SKM-1 treated with dmso at 0.1 percent for 144 hours (cell line): ENCODE measurements around the gene PHLPP1.
"Not testable (repeated sequence)": the region's sequence is repeated elsewhere in the genome, so short reads cannot be mapped to it uniquely, and the experiment has no call there.

ENCODE experiments used
- DNase-seq: peaks from one replicate; lab custom pipeline; 2025; ENCODE audit not compliant: unreplicated experiment; lab: John Stamatoyannopoulos, UW

PHLPP1 gene

GRCh38 chr18:62807396-62807795 is 92.1 kb downstream of the PHLPP1 start:
- DNase-seq = no peak

- DNase-seq = peak; percentile 59
Measured at GRCh38 chr18:62808123-62808522, 92.8 kb downstream of the PHLPP1 start.

- DNase-seq = not testable (repeated sequence)
Measured at GRCh38 chr18:62809445-62809844, 94.1 kb downstream of the PHLPP1 start.

GRCh38 chr18:62809900-62810299 is 94.6 kb downstream of the PHLPP1 start:
- DNase-seq = no peak

- DNase-seq = no peak
Measured at GRCh38 chr18:62810682-62811081, 95.3 kb downstream of the PHLPP1 start.

GRCh38 chr18:62811674-62812073 is 96.3 kb downstream of the PHLPP1 start:
- DNase-seq = no peak

- DNase-seq = no peak
Measured at GRCh38 chr18:62812242-62812641, 96.9 kb downstream of the PHLPP1 start.

- DNase-seq = no peak
Measured at GRCh38 chr18:62812876-62813275, 97.5 kb downstream of the PHLPP1 start.

- DNase-seq = no peak
Measured at GRCh38 chr18:62814132-62814759, 98.9 kb downstream of the PHLPP1 start.

- DNase-seq = no peak
Measured at GRCh38 chr18:62825382-62825781, 110.0 kb downstream of the PHLPP1 start.

- no peak for DNase-seq
Measured at GRCh38 chr18:62827397-62827796, 112.1 kb downstream of the PHLPP1 start.

- no peak for DNase-seq
Measured at GRCh38 chr18:62828091-62828640, 112.8 kb downstream of the PHLPP1 start.

GRCh38 chr18:62828852-62829251 is 113.5 kb downstream of the PHLPP1 start:
- no peak for DNase-seq

- no peak for DNase-seq
Measured at GRCh38 chr18:62829936-62830335, 114.6 kb downstream of the PHLPP1 start.

GRCh38 chr18:62832282-62832681 is 116.9 kb downstream of the PHLPP1 start:
- DNase-seq = no peak

- no peak for DNase-seq
Measured at GRCh38 chr18:62833494-62833893, 118.2 kb downstream of the PHLPP1 start.

GRCh38 chr18:62834715-62835114 is 119.4 kb downstream of the PHLPP1 start:
- no peak for DNase-seq

- DNase-seq = no peak
Measured at GRCh38 chr18:62837011-62837410, 121.7 kb downstream of the PHLPP1 start.

- DNase-seq = no peak
Measured at GRCh38 chr18:62838475-62839098, 123.2 kb downstream of the PHLPP1 start.

GRCh38 chr18:62839874-62840713 is 124.8 kb downstream of the PHLPP1 start:
- no peak for DNase-seq

- no peak for DNase-seq
Measured at GRCh38 chr18:62841405-62841804, 126.1 kb downstream of the PHLPP1 start.

GRCh38 chr18:62842898-62843297 is 127.6 kb downstream of the PHLPP1 start:
- DNase-seq = no peak
